GM12801 (cell line): ENCODE measurements around the gene DOCK2.

Source experiments
- TF ChIP-seq, protein P1 (sequence below): IDR thresholded peaks from one replicate; pipeline ENCODE4 v1.5.1; 2011; ENCODE audit warnings: control low read depth; ENCODE audit not compliant: insufficient read length; ENCODE audit errors: extremely low read depth

The DOCK2 gene

DNA sequence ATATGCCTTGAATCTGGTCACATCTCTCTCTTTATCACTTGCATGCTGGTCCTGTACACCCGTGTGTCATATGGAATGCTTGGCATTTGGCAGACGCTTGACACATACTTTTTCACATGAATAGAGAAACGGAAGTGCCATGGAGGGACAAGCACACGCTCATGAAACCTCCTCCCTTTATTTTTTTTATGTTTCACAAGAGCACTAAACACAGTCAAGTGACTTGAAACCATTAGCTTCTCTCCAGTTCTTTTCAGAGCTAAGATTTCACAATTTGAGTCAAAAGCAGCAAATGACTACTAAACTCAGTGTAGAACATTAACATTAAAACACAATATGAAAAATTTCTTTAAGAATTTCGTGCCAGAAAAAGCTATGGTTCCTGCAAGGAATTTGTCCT is 151.1 kb downstream of the DOCK2 start:
- TF ChIP-seq, protein P1, sequence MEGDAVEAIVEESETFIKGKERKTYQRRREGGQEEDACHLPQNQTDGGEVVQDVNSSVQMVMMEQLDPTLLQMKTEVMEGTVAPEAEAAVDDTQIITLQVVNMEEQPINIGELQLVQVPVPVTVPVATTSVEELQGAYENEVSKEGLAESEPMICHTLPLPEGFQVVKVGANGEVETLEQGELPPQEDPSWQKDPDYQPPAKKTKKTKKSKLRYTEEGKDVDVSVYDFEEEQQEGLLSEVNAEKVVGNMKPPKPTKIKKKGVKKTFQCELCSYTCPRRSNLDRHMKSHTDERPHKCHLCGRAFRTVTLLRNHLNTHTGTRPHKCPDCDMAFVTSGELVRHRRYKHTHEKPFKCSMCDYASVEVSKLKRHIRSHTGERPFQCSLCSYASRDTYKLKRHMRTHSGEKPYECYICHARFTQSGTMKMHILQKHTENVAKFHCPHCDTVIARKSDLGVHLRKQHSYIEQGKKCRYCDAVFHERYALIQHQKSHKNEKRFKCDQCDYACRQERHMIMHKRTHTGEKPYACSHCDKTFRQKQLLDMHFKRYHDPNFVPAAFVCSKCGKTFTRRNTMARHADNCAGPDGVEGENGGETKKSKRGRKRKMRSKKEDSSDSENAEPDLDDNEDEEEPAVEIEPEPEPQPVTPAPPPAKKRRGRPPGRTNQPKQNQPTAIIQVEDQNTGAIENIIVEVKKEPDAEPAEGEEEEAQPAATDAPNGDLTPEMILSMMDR = no peak

DNA sequence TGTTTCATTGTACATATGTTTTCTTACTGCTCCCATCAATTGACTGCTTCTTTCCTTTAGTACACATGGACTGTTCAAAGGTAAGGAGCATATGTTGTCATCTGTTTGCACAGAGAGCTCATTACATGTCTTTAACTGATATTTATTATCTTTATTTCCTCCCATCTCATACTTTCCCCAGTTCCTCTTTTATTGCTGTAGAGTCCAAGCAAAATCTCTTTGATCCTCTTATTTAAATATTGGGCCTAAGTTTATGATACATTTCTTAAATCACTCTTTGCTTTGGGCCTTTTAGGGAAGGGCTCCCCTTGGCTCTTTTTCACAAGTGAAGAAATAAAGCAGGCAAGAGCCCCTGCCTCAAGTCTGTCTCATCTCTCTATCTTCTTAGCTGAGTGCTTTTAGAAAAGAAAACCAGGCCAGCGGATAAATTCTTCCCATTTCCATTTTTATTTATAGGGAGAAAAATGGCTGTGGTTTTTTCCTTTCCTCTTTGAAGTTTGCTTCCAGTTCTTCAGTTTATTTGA is 152.4 kb downstream of the DOCK2 start:
- TF ChIP-seq, protein P1 = no peak

DNA sequence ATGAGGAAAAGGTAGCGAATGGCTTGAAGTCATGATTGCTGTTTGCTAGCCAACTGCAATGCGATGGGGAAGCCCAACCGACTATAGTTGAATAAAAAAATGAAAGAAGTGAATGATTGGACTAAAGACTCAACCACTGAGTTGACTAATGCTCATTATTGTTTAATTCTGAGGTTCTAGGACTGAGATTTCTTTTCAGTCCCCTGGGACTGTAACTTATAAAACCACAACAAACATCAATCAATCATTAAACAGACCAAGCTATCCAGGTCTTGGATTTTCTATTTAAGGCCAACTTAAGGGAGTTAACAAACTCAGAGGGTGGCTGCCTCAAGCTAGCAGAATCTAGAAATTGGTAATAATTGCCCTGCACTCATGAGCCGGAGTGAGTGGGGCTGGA is 154.2 kb downstream of the DOCK2 start:
- TF ChIP-seq, protein P1 = no peak

GRCh38 chr5:169795338-169795737 is 158.3 kb downstream of the DOCK2 start:
- TF ChIP-seq, protein P1 = no peak

DNA sequence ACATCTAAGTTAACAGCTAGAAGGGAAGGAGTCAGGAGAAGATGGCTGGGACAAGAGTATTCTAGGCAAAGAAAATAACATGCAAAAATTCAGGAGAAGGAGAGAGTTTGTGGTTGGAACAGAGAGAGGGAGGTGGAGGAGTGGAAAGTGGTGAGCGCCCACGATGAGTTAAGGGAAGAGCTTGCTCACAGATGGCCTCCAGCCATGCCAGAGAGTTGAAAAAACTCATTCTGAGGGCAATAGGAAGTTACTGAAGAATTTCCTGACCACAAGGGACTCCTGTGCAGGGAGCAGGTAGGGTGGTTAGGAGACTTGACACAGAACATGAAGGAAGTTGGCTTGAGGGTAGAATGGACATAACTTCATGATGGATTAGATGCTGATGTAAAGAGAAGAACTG is 159.7 kb downstream of the DOCK2 start:
- TF ChIP-seq, protein P1 = no peak

GRCh38 chr5:169797577-169797976 is 160.5 kb downstream of the DOCK2 start:
- TF ChIP-seq, protein P1 = no peak

- TF ChIP-seq, protein P1 = no peak
Measured at GRCh38 chr5:169798438-169798837, 161.4 kb downstream of the DOCK2 start.
